Smooth muscle cell (in vitro differentiated cells): ENCODE data around the gene CELF2. TPM values are rescaled to one million over a fixed set of nuclear protein-coding genes. Genes with fewer than 3 reads are reported as not detected.

Experiments
- DNase-seq: peaks from one replicate; lab custom pipeline; 2025; ENCODE audit not compliant: unreplicated experiment; lab: John Stamatoyannopoulos, UW
- H2AFZ ChIP-seq: fragments of 200-600 bp; sonication (generic); 2 replicates; pipeline ENCODE4 v1.6.0; 2016; ENCODE audit warnings: antibody characterized with exemption, low read depth, mild to moderate bottlenecking
- H3F3A ChIP-seq: fragments of 200-600 bp; sonication (generic); 2 replicates; pipeline ENCODE4 v1.6.0; 2017; ENCODE audit warnings: antibody characterized with exemption, low read depth
- H3K27ac ChIP-seq: fragments of 200-600 bp; sonication (generic); 2 replicates; pipeline ENCODE4 v1.5.1; 2016; ENCODE audit warnings: low read depth, mild to moderate bottlenecking
- H3K27me3 ChIP-seq: fragments of 200-600 bp; sonication (generic); 2 replicates; pipeline ENCODE4 v1.6.1; 2016; ENCODE audit warnings: low read depth, mild to moderate bottlenecking
- H3K36me3 ChIP-seq: fragments of 200-600 bp; sonication (generic); 2 replicates; pipeline ENCODE4 v1.5.1; 2016; ENCODE audit warnings: low read depth
- H3K4me1 ChIP-seq: fragments of 200-600 bp; sonication (generic); 2 replicates; pipeline ENCODE4 v1.5.1; 2016; ENCODE audit warnings: low read depth
- H3K4me2 ChIP-seq: fragments of 200-600 bp; sonication (generic); 2 replicates; pipeline ENCODE4 v1.6.0; 2016; ENCODE audit warnings: mild to moderate bottlenecking
- H3K4me3 ChIP-seq: fragments of 200-600 bp; sonication (generic); 2 replicates; pipeline ENCODE4 v1.5.1; 2016; ENCODE audit warnings: mild to moderate bottlenecking
- H3K79me2 ChIP-seq: fragments of 200-600 bp; sonication (generic); 2 replicates; pipeline ENCODE4 v1.6.0; 2016; ENCODE audit warnings: low read depth, mild to moderate bottlenecking
- H3K9ac ChIP-seq: fragments of 200-600 bp; sonication (generic); 2 replicates; pipeline ENCODE4 v1.6.0; 2016; ENCODE audit warnings: low read depth
- H3K9me3 ChIP-seq: fragments of 200-600 bp; sonication (generic); replicated peaks from 2 replicates; pipeline ENCODE4 v1.5.1; 2016; ENCODE audit warnings: low read depth
- H4K20me1 ChIP-seq: fragments of 200-600 bp; sonication (generic); 2 replicates; pipeline ENCODE4 v1.6.0; 2016; ENCODE audit warnings: low read depth
- CTCF ChIP-seq: fragments of 200-600 bp; sonication (generic); IDR thresholded peaks from 2 replicates; pipeline ENCODE4 v1.5.1; 2017; ENCODE audit warnings: borderline replicate concordance, mild to moderate bottlenecking, antibody characterized with exemption; ENCODE audit not compliant: insufficient read depth, poor library complexity, severe bottlenecking
- WGBS: methylation state at CpG from one replicate; pipeline ENCODE4 v1.1.7; 2016; ENCODE audit warnings: low lambda C conversion rate; 5-methylcytosine and 5-hydroxymethylcytosine counted together
- polyA plus RNA-seq: library from polyadenylated mRNA; unstranded; fragments of >200 nt; fragmentation: Nextera tagmentation; extraction: Ambion mirVana; gene quantifications from 2 replicates; pipeline ENCODE4 v1.2.1, GENCODE V29; 2016
- total RNA-seq: library from RNA; depleted of rRNA; stranded (reverse); fragments of >200 nt; gene quantifications from 2 replicates; pipeline ENCODE4 v1.2.3, GENCODE V29; 2014

CELF2 gene
- total and polyA plus RNA-seq, 2 experiments from 2014 or later = 3.0 to 4.7 TPM

GRCh38 chr10:11326913-11327616 lies 309.4 kb downstream of the CELF2 start:
- H4K20me1 ChIP-seq = no peaks in the 10 kb centered on the region
- no peaks in the 10 kb centered on the region for H3K36me3 ChIP-seq
- no peak overlapping the region for H3K4me3 ChIP-seq
- peaks cover 8% of the 10 kb centered on the region for H3K4me1 ChIP-seq
- H3K79me2 ChIP-seq = no peaks in the 10 kb centered on the region
- H2AFZ ChIP-seq = no peak overlapping the region
- peak overlapping the region; percentile 61 for H3K4me2 ChIP-seq
- TF ChIP-seq CTCF = no peak
- no peak for DNase-seq
- H3K9me3 ChIP-seq = no peaks in the 10 kb centered on the region
- peak overlapping the region; percentile 63 for H3K27ac ChIP-seq
- 65% methylated on average over 11 of the region's 11 CpGs for WGBS
- H3K9ac ChIP-seq = no peak overlapping the region
- H3F3A ChIP-seq = no peaks in the 10 kb centered on the region
- no peaks in the 10 kb centered on the region for H3K27me3 ChIP-seq

- Histone ChIP-seq H3K9ac (no peak overlapping the region), H3K9me3 (no peaks in the 10 kb centered on the region), H3K27me3 (no peaks in the 10 kb centered on the region), H3K36me3 (no peaks in the 10 kb centered on the region), H4K20me1 (no peaks in the 10 kb centered on the region), H3K79me2 (no peaks in the 10 kb centered on the region), H3F3A (no peaks in the 10 kb centered on the region), H3K27ac (no peak overlapping the region), H3K4me3 (no peak overlapping the region), H3K4me2 (no peak overlapping the region), H2AFZ (peak overlapping the region; percentile 45), H3K4me1 (peaks cover 8% of the 10 kb centered on the region)
- WGBS = 86% methylated on average over 17 of the region's 17 CpGs
- no peak for TF ChIP-seq CTCF
- DNase-seq = no peak
Observed at GRCh38 chr10:11328264-11329061, 310.8 kb downstream of the CELF2 start.

GRCh38 chr10:11329062-11329673 lies 311.5 kb downstream of the CELF2 start:
- Histone ChIP-seq H3K36me3 (no peaks in the 10 kb centered on the region), H2AFZ (peak overlapping the region; percentile 45), H3K4me3 (no peak overlapping the region), H3K27ac (no peak overlapping the region), H3K4me2 (no peak overlapping the region), H3K9ac (no peak overlapping the region), H3K27me3 (no peaks in the 10 kb centered on the region), H3K9me3 (no peaks in the 10 kb centered on the region), H3F3A (no peaks in the 10 kb centered on the region), H3K4me1 (peaks cover 8% of the 10 kb centered on the region), H3K79me2 (no peaks in the 10 kb centered on the region), H4K20me1 (no peaks in the 10 kb centered on the region)
- 74% methylated on average over 12 of the region's 12 CpGs for WGBS
- no peak for DNase-seq
- no peak for TF ChIP-seq CTCF
